ENCODE results near the gene GAS1.

GAS1 gene

DNA sequence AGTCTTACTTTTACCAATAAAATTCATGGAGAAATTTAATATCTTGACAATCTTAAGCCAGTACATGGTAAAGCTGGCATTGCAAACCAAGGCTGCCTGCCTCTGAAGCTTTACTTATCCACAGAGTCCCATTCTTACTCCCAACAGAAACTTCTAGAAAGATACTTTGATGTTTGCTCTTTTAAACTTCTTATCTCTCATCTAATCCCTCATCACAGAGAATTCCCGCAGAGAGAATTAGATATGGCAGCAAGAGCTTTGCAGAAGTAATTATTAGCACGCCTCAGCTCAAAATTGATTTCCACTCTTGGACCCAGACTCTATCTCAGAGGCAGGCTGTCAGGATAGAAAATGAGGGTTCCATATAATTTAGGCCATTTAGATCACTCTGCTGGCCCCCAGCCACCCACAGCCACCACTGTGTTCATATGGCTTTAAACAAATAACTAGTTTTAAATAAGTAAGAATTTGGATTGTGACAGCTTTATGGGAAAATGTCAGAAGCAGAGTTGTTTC, 37.9 kb upstream of the GAS1 start:
- TF ChIP-seq, protein P1, sequence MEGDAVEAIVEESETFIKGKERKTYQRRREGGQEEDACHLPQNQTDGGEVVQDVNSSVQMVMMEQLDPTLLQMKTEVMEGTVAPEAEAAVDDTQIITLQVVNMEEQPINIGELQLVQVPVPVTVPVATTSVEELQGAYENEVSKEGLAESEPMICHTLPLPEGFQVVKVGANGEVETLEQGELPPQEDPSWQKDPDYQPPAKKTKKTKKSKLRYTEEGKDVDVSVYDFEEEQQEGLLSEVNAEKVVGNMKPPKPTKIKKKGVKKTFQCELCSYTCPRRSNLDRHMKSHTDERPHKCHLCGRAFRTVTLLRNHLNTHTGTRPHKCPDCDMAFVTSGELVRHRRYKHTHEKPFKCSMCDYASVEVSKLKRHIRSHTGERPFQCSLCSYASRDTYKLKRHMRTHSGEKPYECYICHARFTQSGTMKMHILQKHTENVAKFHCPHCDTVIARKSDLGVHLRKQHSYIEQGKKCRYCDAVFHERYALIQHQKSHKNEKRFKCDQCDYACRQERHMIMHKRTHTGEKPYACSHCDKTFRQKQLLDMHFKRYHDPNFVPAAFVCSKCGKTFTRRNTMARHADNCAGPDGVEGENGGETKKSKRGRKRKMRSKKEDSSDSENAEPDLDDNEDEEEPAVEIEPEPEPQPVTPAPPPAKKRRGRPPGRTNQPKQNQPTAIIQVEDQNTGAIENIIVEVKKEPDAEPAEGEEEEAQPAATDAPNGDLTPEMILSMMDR (IDR thresholded peaks at IDR 0.05; ENCODE audit: low read depth, low read length, missing control alignments) = no peak
- DNase-seq (ENCODE audit: low read depth) = no peak
- H3K4me3 ChIP-seq (ENCODE audit: low read depth, low read length) = no peak overlapping the region

DNA sequence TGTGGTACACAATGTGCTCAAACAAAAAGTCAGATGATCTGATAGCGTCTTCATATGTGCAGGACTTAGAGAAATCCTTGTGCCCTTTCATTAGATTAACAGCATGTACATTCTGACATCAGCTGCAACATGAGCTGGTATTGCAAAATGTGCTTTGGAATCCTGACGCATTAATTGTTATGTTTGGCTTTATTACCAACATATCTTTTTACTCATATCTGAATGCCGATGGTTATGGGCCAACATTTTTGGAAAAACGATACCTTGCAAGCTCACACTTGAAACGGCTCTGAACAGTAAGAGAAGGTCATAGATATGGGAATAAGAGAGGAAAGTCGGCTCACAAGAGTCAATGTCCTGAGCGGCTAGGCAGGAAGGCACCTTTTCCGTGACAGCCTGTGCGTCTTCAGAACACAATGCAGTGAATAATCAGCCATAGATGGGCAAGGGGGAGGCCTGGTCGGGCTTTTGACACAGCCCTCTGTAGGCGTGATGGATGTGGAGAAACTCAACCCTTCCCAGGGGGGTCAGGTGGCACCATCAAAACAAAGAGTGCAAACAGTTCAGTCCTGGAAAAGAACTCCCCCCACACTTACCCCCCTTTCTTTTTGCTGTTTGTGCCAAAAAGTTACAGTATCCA, 36.4 kb upstream of the GAS1 start:
- no peak overlapping the region for H3K4me3 ChIP-seq (ENCODE audit: low read depth, low read length)
- TF ChIP-seq, protein P1 (IDR thresholded peaks at IDR 0.05; ENCODE audit: low read depth, low read length, missing control alignments) = no peak
- no peak for DNase-seq (ENCODE audit: low read depth)

DNA sequence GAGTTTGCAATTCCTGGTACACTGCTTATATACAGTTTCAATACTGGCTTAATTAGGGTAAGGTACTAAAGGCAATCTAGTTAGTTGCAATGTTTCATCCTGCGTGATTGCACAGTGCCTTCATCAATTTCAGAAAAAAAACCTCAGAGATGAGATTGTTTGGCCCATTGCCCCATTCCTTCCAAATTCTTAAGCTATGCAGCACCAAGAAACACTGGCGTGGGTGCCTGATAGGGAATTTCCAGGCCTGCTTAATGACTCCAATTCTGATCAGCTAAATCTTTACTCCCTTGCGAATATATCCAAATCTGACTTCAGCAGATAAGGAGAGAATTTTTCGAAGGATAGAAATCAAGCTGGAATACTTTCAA, 35.9 kb upstream of the GAS1 start:
- TF ChIP-seq, protein P1 (IDR thresholded peaks at IDR 0.05; ENCODE audit: low read depth, low read length, missing control alignments) = no peak
- DNase-seq (ENCODE audit: low read depth) = no peak

DNA sequence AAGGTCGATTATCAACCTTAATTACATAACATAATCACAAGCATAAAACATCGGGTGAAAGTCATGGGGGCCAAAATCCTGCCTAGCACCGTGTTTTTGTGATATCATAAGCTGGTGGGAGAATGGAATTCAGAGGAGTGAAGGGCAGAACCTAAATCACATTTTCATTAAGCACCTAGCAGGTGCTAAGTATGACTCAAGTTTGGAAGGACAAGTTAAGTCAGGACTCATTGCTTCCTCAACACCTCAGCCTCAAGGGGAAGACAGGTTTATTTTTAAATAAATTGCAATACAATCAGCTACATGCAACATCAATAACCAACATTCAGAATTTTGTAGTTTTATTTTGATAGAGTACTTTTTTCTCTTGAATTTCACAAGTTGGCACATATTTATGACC, 33.5 kb upstream of the GAS1 start:
- no peak overlapping the region for H3K4me3 ChIP-seq (ENCODE audit: low read depth, low read length)
- DNase-seq (ENCODE audit: low read depth) = no peak
- TF ChIP-seq, protein P1 (IDR thresholded peaks at IDR 0.05; ENCODE audit: low read depth, low read length, missing control alignments) = no peak

More for the DNA sequence above, 35.9 kb upstream of the GAS1 start:
- H3K4me3 ChIP-seq (ENCODE audit: low read depth, low read length) = no peak overlapping the region

DNA sequence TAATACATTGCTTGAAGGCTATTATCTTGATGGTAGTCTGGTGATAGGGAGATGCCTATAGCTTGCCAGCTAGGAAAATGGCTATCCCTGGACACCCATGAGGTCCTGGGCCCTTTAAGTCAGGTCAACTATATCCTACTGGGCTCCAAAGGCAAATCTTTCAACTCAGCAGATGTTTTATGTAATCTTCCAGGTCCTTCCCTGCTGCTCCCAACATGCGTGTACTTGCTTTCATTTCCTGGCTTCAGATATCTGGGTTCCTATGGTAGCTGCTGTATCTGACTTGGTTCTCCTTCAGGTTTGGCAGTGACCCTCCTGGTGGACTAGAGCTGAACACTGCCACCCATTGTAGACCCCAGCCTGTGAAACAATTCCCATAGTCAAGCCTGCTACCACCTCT, 32.4 kb upstream of the GAS1 start:
- DNase-seq (ENCODE audit: low read depth) = no peak
- TF ChIP-seq, protein P1 (IDR thresholded peaks at IDR 0.05; ENCODE audit: low read depth, low read length, missing control alignments) = no peak
- H3K4me3 ChIP-seq (ENCODE audit: low read depth, low read length) = no peak overlapping the region

DNA sequence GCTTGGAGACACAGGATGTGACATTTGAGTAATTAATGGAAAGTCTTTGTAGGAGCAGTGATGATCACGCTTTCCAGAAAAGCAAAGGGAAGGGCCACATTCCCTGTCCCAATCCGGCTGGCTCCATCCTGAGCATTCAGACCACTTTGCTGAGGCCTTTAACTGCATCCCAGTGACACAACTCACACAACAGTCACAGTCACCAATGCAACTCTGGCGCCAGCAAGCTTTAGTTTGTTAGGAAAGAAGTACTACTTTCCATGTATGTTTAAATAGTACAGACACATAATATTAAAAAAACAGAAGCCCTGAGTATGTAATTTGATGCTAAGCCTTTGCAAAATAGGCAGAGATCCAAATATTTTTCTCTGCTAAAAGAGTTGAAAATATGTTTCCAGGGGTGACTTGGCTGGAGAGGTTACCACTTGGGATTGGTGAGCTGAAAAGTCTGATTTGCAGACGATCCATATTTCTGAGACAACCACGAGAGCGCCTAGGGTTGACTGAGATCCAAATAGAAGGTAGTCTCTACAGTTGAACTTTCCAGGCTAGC, 31.7 kb upstream of the GAS1 start:
- TF ChIP-seq, protein P1 (IDR thresholded peaks at IDR 0.05; ENCODE audit: low read depth, low read length, missing control alignments) = no peak
- H3K4me3 ChIP-seq (ENCODE audit: low read depth, low read length) = no peak overlapping the region
- DNase-seq (ENCODE audit: low read depth) = no peak

DNA sequence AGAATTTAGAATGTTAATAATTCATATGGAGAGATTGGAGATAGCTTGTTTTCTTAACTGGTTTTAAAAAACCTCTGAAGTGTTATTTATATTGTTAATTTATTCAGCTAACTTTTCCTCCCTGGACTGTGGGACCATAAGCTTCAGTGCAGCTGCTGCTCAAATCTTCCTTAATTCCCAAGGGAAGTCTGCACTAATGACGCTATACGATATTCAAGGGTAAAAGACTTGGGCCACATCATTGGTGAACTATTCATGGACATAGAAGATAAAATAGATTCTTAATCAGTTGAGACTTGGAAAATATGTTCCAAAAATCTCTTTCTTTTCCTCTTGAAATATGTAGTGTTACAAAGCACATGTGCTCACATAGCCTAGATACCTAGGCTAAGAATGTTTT, 31.1 kb upstream of the GAS1 start:
- TF ChIP-seq, protein P1 (IDR thresholded peaks at IDR 0.05; ENCODE audit: low read depth, low read length, missing control alignments) = no peak
- no peak for DNase-seq (ENCODE audit: low read depth)

More for the DNA sequence above, 31.1 kb upstream of the GAS1 start:
- no peak overlapping the region for H3K4me3 ChIP-seq (ENCODE audit: low read depth, low read length)

Measured in GM12864 (cell line).